Smooth muscle cell (in vitro differentiated cells): Measurements from ENCODE around the gene CLCNKB. TPM values are rescaled to one million over a fixed set of nuclear protein-coding genes. Genes with fewer than 3 reads are reported as not detected.

Experiments used
- DNase-seq: peaks from one replicate; lab custom pipeline; 2025; ENCODE audit not compliant: unreplicated experiment; lab: John Stamatoyannopoulos, UW
- H2AFZ ChIP-seq: fragments of 200-600 bp; sonication (generic); 2 replicates; pipeline ENCODE4 v1.6.0; 2016; ENCODE audit warnings: antibody characterized with exemption, low read depth, mild to moderate bottlenecking
- H3F3A ChIP-seq: fragments of 200-600 bp; sonication (generic); 2 replicates; pipeline ENCODE4 v1.6.0; 2017; ENCODE audit warnings: antibody characterized with exemption, low read depth
- H3K27ac ChIP-seq: fragments of 200-600 bp; sonication (generic); 2 replicates; pipeline ENCODE4 v1.5.1; 2016; ENCODE audit warnings: low read depth, mild to moderate bottlenecking
- H3K27me3 ChIP-seq: fragments of 200-600 bp; sonication (generic); 2 replicates; pipeline ENCODE4 v1.6.1; 2016; ENCODE audit warnings: low read depth, mild to moderate bottlenecking
- H3K36me3 ChIP-seq: fragments of 200-600 bp; sonication (generic); 2 replicates; pipeline ENCODE4 v1.5.1; 2016; ENCODE audit warnings: low read depth
- H3K4me1 ChIP-seq: fragments of 200-600 bp; sonication (generic); 2 replicates; pipeline ENCODE4 v1.5.1; 2016; ENCODE audit warnings: low read depth
- H3K4me2 ChIP-seq: fragments of 200-600 bp; sonication (generic); 2 replicates; pipeline ENCODE4 v1.6.0; 2016; ENCODE audit warnings: mild to moderate bottlenecking
- H3K4me3 ChIP-seq: fragments of 200-600 bp; sonication (generic); 2 replicates; pipeline ENCODE4 v1.5.1; 2016; ENCODE audit warnings: mild to moderate bottlenecking
- H3K79me2 ChIP-seq: fragments of 200-600 bp; sonication (generic); 2 replicates; pipeline ENCODE4 v1.6.0; 2016; ENCODE audit warnings: low read depth, mild to moderate bottlenecking
- H3K9ac ChIP-seq: fragments of 200-600 bp; sonication (generic); 2 replicates; pipeline ENCODE4 v1.6.0; 2016; ENCODE audit warnings: low read depth
- H3K9me3 ChIP-seq: fragments of 200-600 bp; sonication (generic); replicated peaks from 2 replicates; pipeline ENCODE4 v1.5.1; 2016; ENCODE audit warnings: low read depth
- H4K20me1 ChIP-seq: fragments of 200-600 bp; sonication (generic); 2 replicates; pipeline ENCODE4 v1.6.0; 2016; ENCODE audit warnings: low read depth
- WGBS: methylation state at CpG from one replicate; pipeline ENCODE4 v1.1.7; 2016; ENCODE audit warnings: low lambda C conversion rate; 5-methylcytosine and 5-hydroxymethylcytosine counted together
- polyA plus RNA-seq: library from polyadenylated mRNA; unstranded; fragments of >200 nt; fragmentation: Nextera tagmentation; extraction: Ambion mirVana; gene quantifications from 2 replicates; pipeline ENCODE4 v1.2.1, GENCODE V29; 2016
- total RNA-seq: library from RNA; depleted of rRNA; stranded (reverse); fragments of >200 nt; gene quantifications from 2 replicates; pipeline ENCODE4 v1.2.3, GENCODE V29; 2014
- TF ChIP-seq, protein P1 (sequence below): fragments of 200-600 bp; sonication (generic); IDR thresholded peaks from 2 replicates; pipeline ENCODE4 v1.5.1; 2017; ENCODE audit warnings: borderline replicate concordance, mild to moderate bottlenecking, antibody characterized with exemption; ENCODE audit not compliant: insufficient read depth, poor library complexity, severe bottlenecking

Gene CLCNKB
- total and polyA plus RNA-seq, 2 experiments from 2014 or later, result 0.76 to 0.86 TPM

DNA sequence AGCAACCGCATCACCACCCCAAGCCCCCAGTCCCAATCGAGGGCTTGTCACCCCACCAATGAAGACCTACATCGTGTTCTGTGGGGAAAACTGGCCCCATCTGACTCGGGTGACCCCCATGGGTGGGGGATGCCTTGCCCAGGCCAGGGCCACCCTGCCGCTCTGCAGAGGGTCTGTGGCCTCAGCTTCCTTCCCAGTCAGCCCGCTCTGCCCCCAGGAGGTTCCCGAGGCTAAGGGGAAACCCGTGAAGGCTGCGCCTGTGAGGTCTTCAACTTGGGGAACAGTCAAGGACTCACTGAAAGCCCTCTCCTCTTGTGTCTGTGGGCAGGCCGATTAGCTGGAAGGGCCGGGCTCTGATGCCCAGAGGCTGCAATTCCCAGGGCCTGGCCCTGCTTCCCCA, 37.6 kb upstream of the CLCNKB start:
- no peaks in the 10 kb centered on the region for H3K36me3 ChIP-seq
- H3K4me1 ChIP-seq, result no peaks in the 10 kb centered on the region
- H3K27ac ChIP-seq, result no peak overlapping the region
- TF ChIP-seq, protein P1, sequence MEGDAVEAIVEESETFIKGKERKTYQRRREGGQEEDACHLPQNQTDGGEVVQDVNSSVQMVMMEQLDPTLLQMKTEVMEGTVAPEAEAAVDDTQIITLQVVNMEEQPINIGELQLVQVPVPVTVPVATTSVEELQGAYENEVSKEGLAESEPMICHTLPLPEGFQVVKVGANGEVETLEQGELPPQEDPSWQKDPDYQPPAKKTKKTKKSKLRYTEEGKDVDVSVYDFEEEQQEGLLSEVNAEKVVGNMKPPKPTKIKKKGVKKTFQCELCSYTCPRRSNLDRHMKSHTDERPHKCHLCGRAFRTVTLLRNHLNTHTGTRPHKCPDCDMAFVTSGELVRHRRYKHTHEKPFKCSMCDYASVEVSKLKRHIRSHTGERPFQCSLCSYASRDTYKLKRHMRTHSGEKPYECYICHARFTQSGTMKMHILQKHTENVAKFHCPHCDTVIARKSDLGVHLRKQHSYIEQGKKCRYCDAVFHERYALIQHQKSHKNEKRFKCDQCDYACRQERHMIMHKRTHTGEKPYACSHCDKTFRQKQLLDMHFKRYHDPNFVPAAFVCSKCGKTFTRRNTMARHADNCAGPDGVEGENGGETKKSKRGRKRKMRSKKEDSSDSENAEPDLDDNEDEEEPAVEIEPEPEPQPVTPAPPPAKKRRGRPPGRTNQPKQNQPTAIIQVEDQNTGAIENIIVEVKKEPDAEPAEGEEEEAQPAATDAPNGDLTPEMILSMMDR, result no peak
- H3K79me2 ChIP-seq, result no peaks in the 10 kb centered on the region
- H3K4me3 ChIP-seq, result no peak overlapping the region
- H2AFZ ChIP-seq, result no peak overlapping the region
- H3K9me3 ChIP-seq, result no peaks in the 10 kb centered on the region
- H4K20me1 ChIP-seq, result no peaks in the 10 kb centered on the region
- no peak overlapping the region for H3K4me2 ChIP-seq
- WGBS, result 86% methylated on average over 11 of the region's 11 CpGs
- no peaks in the 10 kb centered on the region for H3F3A ChIP-seq
- no peak overlapping the region for H3K9ac ChIP-seq
- no peaks in the 10 kb centered on the region for H3K27me3 ChIP-seq
- DNase-seq, result no peak

DNA sequence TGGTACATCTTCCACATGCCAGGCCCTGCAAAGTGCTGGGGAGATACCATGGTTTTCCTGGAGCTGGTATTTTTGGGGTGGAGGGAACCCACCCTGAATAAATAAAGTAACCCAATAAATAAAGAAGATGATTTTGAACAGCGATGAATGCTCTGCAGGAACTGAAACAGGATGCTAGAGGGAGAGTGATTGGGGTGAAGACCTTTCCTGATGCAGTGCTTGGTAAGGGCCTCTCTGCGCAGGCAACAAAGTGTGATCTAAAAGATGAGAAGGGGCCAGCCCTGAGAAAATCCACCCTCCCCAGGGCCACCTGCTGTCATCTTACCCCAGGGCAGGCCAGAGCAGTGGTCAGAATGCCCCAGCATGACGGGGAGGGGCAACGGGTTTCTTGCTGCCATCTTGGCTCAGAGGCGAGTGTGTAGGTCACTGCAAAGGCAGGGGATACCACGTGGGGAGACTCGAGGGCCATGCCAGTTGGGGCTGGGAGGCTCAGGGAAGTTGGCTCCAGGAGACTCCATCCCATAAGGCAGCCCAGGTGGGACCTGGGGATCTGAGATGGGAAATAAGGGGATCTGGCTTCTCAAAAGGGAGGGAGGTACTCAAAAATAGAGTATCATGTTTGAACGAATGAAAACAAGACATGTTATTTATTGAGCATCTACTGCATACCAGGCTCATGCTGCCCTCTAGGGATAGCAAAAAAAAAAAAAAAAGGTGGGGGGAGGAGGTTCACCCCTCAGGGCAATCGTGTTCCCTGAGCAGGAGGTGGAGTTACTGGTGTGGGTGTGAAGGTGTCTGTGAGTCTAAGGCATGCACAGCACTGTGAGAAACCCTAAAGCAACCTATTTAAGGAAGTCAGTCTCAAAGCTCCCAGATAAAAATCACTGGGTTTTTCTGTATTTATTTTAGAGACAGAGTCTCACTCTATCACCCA, 36.8 kb upstream of the CLCNKB start:
- no peaks in the 10 kb centered on the region for H3K36me3 ChIP-seq
- no peaks in the 10 kb centered on the region for H3K79me2 ChIP-seq
- H3K9ac ChIP-seq, result no peak overlapping the region
- no peaks in the 10 kb centered on the region for H3F3A ChIP-seq
- H3K4me1 ChIP-seq, result no peaks in the 10 kb centered on the region
- H3K27ac ChIP-seq, result no peak overlapping the region
- no peak for DNase-seq
- H3K4me3 ChIP-seq, result no peak overlapping the region
- TF ChIP-seq, protein P1, result peak; percentile 8
- 80% methylated on average over 9 of the region's 9 CpGs for WGBS
- H3K4me2 ChIP-seq, result no peak overlapping the region
- no peaks in the 10 kb centered on the region for H3K27me3 ChIP-seq
- H2AFZ ChIP-seq, result no peak overlapping the region
- no peaks in the 10 kb centered on the region for H3K9me3 ChIP-seq
- no peaks in the 10 kb centered on the region for H4K20me1 ChIP-seq

DNA sequence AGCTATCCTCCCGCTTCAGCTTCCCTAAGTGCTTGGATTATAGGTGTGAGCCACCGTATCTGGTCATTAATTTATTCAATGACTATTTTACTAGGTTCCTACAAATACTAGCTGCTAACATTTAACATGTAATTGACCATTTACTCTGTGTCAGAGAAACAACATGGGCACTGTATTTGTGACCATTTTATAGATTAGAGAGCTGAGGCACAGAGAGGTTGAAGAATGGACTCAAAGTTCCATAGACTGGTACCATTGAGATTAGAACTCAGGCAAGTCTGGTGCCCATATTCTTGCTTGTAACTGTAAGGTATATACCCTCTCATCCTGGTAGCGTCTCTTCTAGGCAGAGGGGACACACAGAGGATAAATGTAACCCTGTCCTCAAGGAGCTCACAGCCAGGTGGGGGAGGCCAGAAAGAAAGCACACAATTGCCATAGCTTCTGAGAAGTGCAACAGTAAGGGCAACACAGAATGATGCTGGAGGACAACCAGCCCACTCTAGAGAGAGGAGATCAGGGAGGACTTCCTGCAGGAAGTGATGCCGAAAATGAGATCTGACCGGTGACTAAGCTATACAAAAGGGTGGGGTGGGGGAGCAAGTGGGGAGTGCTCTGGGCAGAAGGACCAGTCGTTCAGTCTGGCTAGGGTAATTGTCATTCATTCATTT, 35.8 kb upstream of the CLCNKB start:
- 86% methylated on average over 6 of the region's 6 CpGs for WGBS
- Histone ChIP-seq H3K9me3 (no peaks in the 10 kb centered on the region), H3K79me2 (no peaks in the 10 kb centered on the region), H3K4me3 (no peak overlapping the region), H4K20me1 (no peaks in the 10 kb centered on the region), H3F3A (no peaks in the 10 kb centered on the region), H3K4me2 (no peak overlapping the region), H3K27ac (no peak overlapping the region), H3K36me3 (no peaks in the 10 kb centered on the region), H3K27me3 (no peaks in the 10 kb centered on the region), H3K9ac (no peak overlapping the region), H2AFZ (no peak overlapping the region), H3K4me1 (no peaks in the 10 kb centered on the region)
- no peak for DNase-seq
- TF ChIP-seq, protein P1, result no peak
